CD4-positive, alpha-beta T cell (primary cell): ENCODE measurements around the gene NPM1. TPM values are rescaled to one million over a fixed set of nuclear protein-coding genes. Genes with fewer than 3 reads are reported as not detected.

ENCODE experiments used
- ATAC-seq: fragments of 200-7000 bp; cut with Tn5 transposase; one replicate; pipeline ENCODE4 v1.10.0; 2022; ENCODE audit warnings: mild to moderate bottlenecking; ENCODE audit not compliant: poor library complexity
- CTCF ChIA-PET: fragments of 350-600 bp; sonication (Branson Sonifier 250); formaldehyde crosslinking; loops from one replicate; lab custom pipeline; 2021; ENCODE audit warnings: antibody characterized with exemption, inconsistent platforms; lab: Charles Lee
- POLR2A ChIA-PET: fragments of 350-600 bp; sonication (Branson Sonifier 250); formaldehyde crosslinking; loops from one replicate; lab custom pipeline; 2021; ENCODE audit warnings: antibody characterized with exemption, inconsistent platforms; lab: Charles Lee
- DNase-seq, 14 experiments: peaks; one replicate each; pipeline ENCODE4 v3.0.0-alpha.2; 2013 to 2020; ENCODE audit warnings: mixed read lengths in 2 of 14
- H3K27ac ChIP-seq, 2 donors: one replicate each; pipeline versions ENCODE4 v1.5.1 to v1.7.0; 2013; ENCODE audit warnings: low read length in 2 of 2, low read depth in 1 of 2, mild to moderate bottlenecking in 1 of 2
- H3K27me3 ChIP-seq, 2 experiments: 1 replicate in 1 of 2; 2 replicates in 1 of 2; pipeline versions ENCODE4 v1.6.1 to v1.7.0; 2013; ENCODE audit warnings: low read length in 2 of 2, control low read depth in 1 of 2, mild to moderate bottlenecking in 1 of 2, moderate library complexity in 1 of 2; ENCODE audit not compliant: insufficient read depth in 2 of 2, control insufficient read depth in 1 of 2
- H3K36me3 ChIP-seq: one replicate; pipeline ENCODE4 v1.6.1; 2013; ENCODE audit warnings: low read length, control low read depth; ENCODE audit not compliant: insufficient read depth
- H3K4me1 ChIP-seq: one replicate; pipeline ENCODE4 v1.6.1; 2013; ENCODE audit warnings: low read length, control low read depth; ENCODE audit not compliant: insufficient read depth
- H3K4me3 ChIP-seq: one replicate; pipeline ENCODE4 v1.5.1; 2013; ENCODE audit warnings: mild to moderate bottlenecking, low read length, moderate library complexity
- H3K9me3 ChIP-seq, 2 experiments: 1 replicate in 1 of 2; 2 replicates in 1 of 2; pipeline versions ENCODE4 v1.6.1 to v1.7.0; 2013; ENCODE audit warnings: low read length in 2 of 2, mild to moderate bottlenecking in 2 of 2, control low read depth in 1 of 2, moderate library complexity in 1 of 2; ENCODE audit not compliant: control insufficient read depth in 1 of 2, insufficient read depth in 1 of 2
- H3K27ac Mint-ChIP-seq: one replicate; pipeline ENCODE4 v1.8.0; 2020; ENCODE audit warnings: mixed read lengths
- H3K27me3 Mint-ChIP-seq: one replicate; pipeline ENCODE4 v1.8.0; 2021; ENCODE audit warnings: mixed read lengths
- H3K36me3 Mint-ChIP-seq: one replicate; pipeline ENCODE4 v1.8.0; 2021; ENCODE audit warnings: low read depth, mixed read lengths
- H3K4me1 Mint-ChIP-seq: one replicate; pipeline ENCODE4 v1.8.0; 2021; ENCODE audit warnings: low read depth, mixed read lengths
- H3K4me3 Mint-ChIP-seq: one replicate; pipeline ENCODE4 v1.8.0; 2020; ENCODE audit warnings: mild to moderate bottlenecking, mixed read lengths
- H3K9me3 Mint-ChIP-seq: one replicate; pipeline ENCODE4 v1.8.0; 2020; ENCODE audit warnings: mixed read lengths
- CTCF ChIP-seq: fragments of 200-600 bp; IDR thresholded peaks from one replicate; pipeline ENCODE4 v1.8.0; 2022; ENCODE audit warnings: antibody characterized with exemption, mild to moderate bottlenecking
- intact Hi-C, 2 experiments: fragments of 100-400 bp; cut with DNase I in 1 of 2; cut with micrococcal nuclease in 1 of 2; formaldehyde crosslinking; loops; one replicate each; pipeline versions ENCODE4 v1.15.1 to v1.9.0; 2023 to 2025; cut with DNase I, micrococcal nuclease
- total RNA-seq, 174 experiments: library from RNA in 2 of 174; stranded (reverse) in 2 of 174; gene quantifications; one replicate each; pipeline ENCODE4 v1.2.3 and lab custom pipeline; 2021 to 2026

NPM1 gene
- total RNA-seq, 2 experiments from 2014 or later = 1,243 to 1,379 TPM

GRCh38 chr5:171421331-171422262 is 33.9 kb downstream of the NPM1 start:
- Mint-ChIP-seq H3K4me3 (peak overlapping the region; percentile 34), H3K27ac (no peak overlapping the region), H3K9me3 (no peaks in the 10 kb centered on the region), H3K4me1 (peaks cover 17% of the 10 kb centered on the region), H3K27me3 (peaks cover 35% of the 10 kb centered on the region), H3K36me3 (no peaks in the 10 kb centered on the region)
- Histone ChIP-seq H3K27me3 (peaks cover 16 to 24% of the 10 kb centered on the region in 2 experiments), H3K4me1 (peaks cover 22% of the 10 kb centered on the region), H3K4me3 (no peak overlapping the region), H3K27ac (no peak overlapping the region), H3K9me3 (peaks cover 0 to 7% of the 10 kb centered on the region in 2 experiments), H3K36me3 (no peaks in the 10 kb centered on the region)
- no peak for TF ChIP-seq CTCF
- POLR2A ChIA-PET = no interaction called here
- intact Hi-C loops = no loop called here
- ATAC-seq (no peak), DNase-seq (peak in 1 of 14 experiments; percentile 26)
- CTCF ChIA-PET = no interaction called here

GRCh38 chr5:171422495-171422894 is 34.8 kb downstream of the NPM1 start:
- ATAC-seq (no peak), DNase-seq (peak in 1 of 14 experiments; percentile 16)
- H3K27me3 ChIP-seq = peaks cover 16 to 24% of the 10 kb centered on the region in 2 experiments
- ChIA-PET POLR2A (no interaction called here), CTCF (no interaction called here)
- H3K36me3 ChIP-seq = no peaks in the 10 kb centered on the region
- peaks cover 22% of the 10 kb centered on the region for H3K4me1 ChIP-seq
- H3K9me3 ChIP-seq = peaks cover 0 to 7% of the 10 kb centered on the region in 2 experiments
- H3K4me1 Mint-ChIP-seq = peaks cover 11% of the 10 kb centered on the region
- intact Hi-C loops = no loop called here
- H3K36me3 Mint-ChIP-seq = no peaks in the 10 kb centered on the region
- no peak overlapping the region for H3K4me3 ChIP-seq
- H3K27ac ChIP-seq = no peak overlapping the region
- no peak overlapping the region for H3K27ac Mint-ChIP-seq
- no peaks in the 10 kb centered on the region for H3K9me3 Mint-ChIP-seq
- no peak overlapping the region for H3K4me3 Mint-ChIP-seq
- no peak for TF ChIP-seq CTCF
- peaks cover 35% of the 10 kb centered on the region for H3K27me3 Mint-ChIP-seq

GRCh38 chr5:171422902-171423663 is 35.4 kb downstream of the NPM1 start:
- DNase-seq = peak in 1 of 14 experiments; percentile 15
- CTCF ChIA-PET = no interaction called here
- no peak overlapping the region for H3K4me3 Mint-ChIP-seq
- no peak for ATAC-seq
- intact Hi-C loops = no loop called here
- H3K27ac Mint-ChIP-seq = no peak overlapping the region
- no peak for TF ChIP-seq CTCF
- H3K9me3 Mint-ChIP-seq = no peaks in the 10 kb centered on the region
- no peaks in the 10 kb centered on the region for H3K36me3 Mint-ChIP-seq
- Histone ChIP-seq H3K27ac (no peak overlapping the region), H3K27me3 (peaks cover 16 to 24% of the 10 kb centered on the region in 2 experiments), H3K36me3 (no peaks in the 10 kb centered on the region), H3K4me3 (no peak overlapping the region), H3K9me3 (peaks cover 0 to 7% of the 10 kb centered on the region in 2 experiments), H3K4me1 (peaks cover 22% of the 10 kb centered on the region)
- peaks cover 6% of the 10 kb centered on the region for H3K4me1 Mint-ChIP-seq
- POLR2A ChIA-PET = no interaction called here
- H3K27me3 Mint-ChIP-seq = peaks cover 35% of the 10 kb centered on the region
